ENCODE results near the gene HGFAC.

HGFAC gene

GRCh38 chr4:3464911-3465697 lies 23.3 kb downstream of the HGFAC start:
- no peak for DNase-seq
- Mint-ChIP-seq H3K36me3 (ENCODE audit: low read depth) (no peaks in the 10 kb centered on the region), H3K9me3 (no peaks in the 10 kb centered on the region), H3K4me3 (no peak overlapping the region), H3K27ac (no peak overlapping the region), H3K4me1 (no peaks in the 10 kb centered on the region), H3K27me3 (peaks cover 18% of the 10 kb centered on the region)
- no peak for ATAC-seq

- no peak for DNase-seq
- peaks cover 17% of the 10 kb centered on the region for H3K27me3 Mint-ChIP-seq
- H3K4me3 Mint-ChIP-seq = no peak overlapping the region
- ATAC-seq = no peak
- H3K9me3 Mint-ChIP-seq = no peaks in the 10 kb centered on the region
- no peaks in the 10 kb centered on the region for H3K36me3 Mint-ChIP-seq (ENCODE audit: low read depth)
- no peak overlapping the region for H3K27ac Mint-ChIP-seq
- no peaks in the 10 kb centered on the region for H3K4me1 Mint-ChIP-seq
Observed at GRCh38 chr4:3465698-3466671, 24.2 kb downstream of the HGFAC start.

GRCh38 chr4:3466691-3467600 lies 25.2 kb downstream of the HGFAC start:
- no peaks in the 10 kb centered on the region for H3K9me3 Mint-ChIP-seq
- no peaks in the 10 kb centered on the region for H3K4me1 Mint-ChIP-seq
- no peak overlapping the region for H3K27ac Mint-ChIP-seq
- no peak for ATAC-seq
- peaks cover 16% of the 10 kb centered on the region for H3K27me3 Mint-ChIP-seq
- no peak overlapping the region for H3K4me3 Mint-ChIP-seq
- H3K36me3 Mint-ChIP-seq (ENCODE audit: low read depth) = no peaks in the 10 kb centered on the region
- no peak for DNase-seq

GRCh38 chr4:3467601-3468031 lies 25.8 kb downstream of the HGFAC start:
- Mint-ChIP-seq H3K9me3 (no peaks in the 10 kb centered on the region), H3K27ac (no peak overlapping the region), H3K4me3 (no peak overlapping the region), H3K36me3 (ENCODE audit: low read depth) (no peaks in the 10 kb centered on the region), H3K4me1 (no peaks in the 10 kb centered on the region), H3K27me3 (peaks cover 11% of the 10 kb centered on the region)
- DNase-seq (no peak), ATAC-seq (no peak)

GRCh38 chr4:3468154-3468553 lies 26.4 kb downstream of the HGFAC start:
- no peaks in the 10 kb centered on the region for H3K36me3 Mint-ChIP-seq (ENCODE audit: low read depth)
- no peak overlapping the region for H3K4me3 Mint-ChIP-seq
- no peaks in the 10 kb centered on the region for H3K9me3 Mint-ChIP-seq
- H3K4me1 Mint-ChIP-seq = no peaks in the 10 kb centered on the region
- no peak overlapping the region for H3K27ac Mint-ChIP-seq
- ATAC-seq (no peak), DNase-seq (no peak)
- H3K27me3 Mint-ChIP-seq = peaks cover 9% of the 10 kb centered on the region

GRCh38 chr4:3468804-3469203 lies 27.0 kb downstream of the HGFAC start:
- Mint-ChIP-seq H3K27me3 (peaks cover 9% of the 10 kb centered on the region), H3K27ac (no peak overlapping the region), H3K36me3 (ENCODE audit: low read depth) (no peaks in the 10 kb centered on the region), H3K4me3 (no peak overlapping the region), H3K4me1 (no peaks in the 10 kb centered on the region), H3K9me3 (no peaks in the 10 kb centered on the region)
- ATAC-seq = no peak
- DNase-seq = no peak

- Mint-ChIP-seq H3K4me3 (no peak overlapping the region), H3K36me3 (ENCODE audit: low read depth) (no peaks in the 10 kb centered on the region), H3K9me3 (no peaks in the 10 kb centered on the region), H3K27ac (no peak overlapping the region), H3K4me1 (no peaks in the 10 kb centered on the region), H3K27me3 (peaks cover 7% of the 10 kb centered on the region)
- DNase-seq (no peak), ATAC-seq (no peak)
Observed at GRCh38 chr4:3469386-3470243, 27.8 kb downstream of the HGFAC start.

GRCh38 chr4:3470244-3471097 lies 28.7 kb downstream of the HGFAC start:
- no peak for ATAC-seq
- Mint-ChIP-seq H3K27me3 (peaks cover under 1% of the 10 kb centered on the region), H3K4me1 (no peaks in the 10 kb centered on the region), H3K4me3 (no peak overlapping the region), H3K9me3 (no peaks in the 10 kb centered on the region), H3K36me3 (ENCODE audit: low read depth) (no peaks in the 10 kb centered on the region), H3K27ac (no peak overlapping the region)
- no peak for DNase-seq

GRCh38 chr4:3471098-3471760 lies 29.5 kb downstream of the HGFAC start:
- Mint-ChIP-seq H3K4me1 (no peaks in the 10 kb centered on the region), H3K27me3 (no peaks in the 10 kb centered on the region), H3K4me3 (no peak overlapping the region), H3K9me3 (no peaks in the 10 kb centered on the region), H3K36me3 (ENCODE audit: low read depth) (no peaks in the 10 kb centered on the region), H3K27ac (no peak overlapping the region)
- ATAC-seq (no peak), DNase-seq (no peak)

GRCh38 chr4:3471886-3472285 lies 30.1 kb downstream of the HGFAC start:
- Mint-ChIP-seq H3K36me3 (ENCODE audit: low read depth) (no peaks in the 10 kb centered on the region), H3K4me3 (no peak overlapping the region), H3K27ac (no peak overlapping the region), H3K27me3 (peaks cover 2% of the 10 kb centered on the region), H3K9me3 (no peaks in the 10 kb centered on the region), H3K4me1 (no peaks in the 10 kb centered on the region)
- ATAC-seq (no peak), DNase-seq (no peak)

GRCh38 chr4:3472411-3473141 lies 30.8 kb downstream of the HGFAC start:
- Mint-ChIP-seq H3K9me3 (no peaks in the 10 kb centered on the region), H3K27me3 (peaks cover 2% of the 10 kb centered on the region), H3K4me1 (no peaks in the 10 kb centered on the region), H3K27ac (no peak overlapping the region), H3K4me3 (no peak overlapping the region), H3K36me3 (ENCODE audit: low read depth) (no peaks in the 10 kb centered on the region)
- ATAC-seq (no peak), DNase-seq (no peak)
